ENCODE results near the gene THSD4. TPM values are rescaled to one million over a fixed set of nuclear protein-coding genes. Genes with fewer than 3 reads are reported as not detected.
A peak's percentile ranks its signal among the peaks of the same experiment; 100 is the strongest.

Gene THSD4
- total and polyA plus RNA-seq, 2 of the 4 experiments (the other 2 are of a cell fraction), result 25.5 to 31.1 TPM

GRCh38 chr15:71489570-71489969 is 374.3 kb downstream of the THSD4 start:
- intact Hi-C loops (cut with micrococcal nuclease) (no loop called here), dilution Hi-C loops (cut with HindIII; ENCODE audit: low sequenced_read_pairs, unreplicated experiment) (no loop called here), in situ Hi-C loops (cut with MboI; ENCODE audit: low sequenced_read_pairs) (no loop called here)
- POLR2A ChIA-PET (ENCODE audit: unreplicated experiment), result no interaction called here
- WGBS, 2 experiments (ENCODE audit: extremely low coverage in 2 of 2, insufficient read length in 1 of 2), result no CpG with 5 or more reads among the region's 3 CpGs
- Histone ChIP-seq H3K18ac (ENCODE audit: low read depth, low read length) (no peak overlapping the region), H3K9ac (ENCODE audit: low read depth, low read length) (no peak overlapping the region), H3K4me1 (ENCODE audit: control insufficient read depth, insufficient read depth, low read length) (no peaks in the 10 kb centered on the region), H3K27me3 (ENCODE audit: control insufficient read depth, insufficient read depth, low read length) (no peaks in the 10 kb centered on the region), H3K4me3 (ENCODE audit: insufficient read depth, low read depth, low read length) (no peak overlapping the region), H2BK20ac (ENCODE audit: low read depth, low read length) (no peak overlapping the region), H3K56ac (ENCODE audit: extremely low read depth, insufficient read depth, low read length) (no peak overlapping the region), H3K9me3 (ENCODE audit: control insufficient read depth, insufficient read depth, low read length) (no peaks in the 10 kb centered on the region), H4K20me1 (ENCODE audit: insufficient read depth, low read length) (peaks cover 3% of the 10 kb centered on the region; the same call in 1 of the 2 replicates), H2AFZ (replicated peaks; ENCODE audit: low read length, poor library complexity) (no peak overlapping the region), H2BK15ac (ENCODE audit: low read depth, low read length) (no peak overlapping the region), H3K36me3 (ENCODE audit: control insufficient read depth, insufficient read depth, low read length) (no peaks in the 10 kb centered on the region; the same call in 1 of the 2 replicates), H2AK5ac (ENCODE audit: low read depth, low read length) (no peak overlapping the region), H3K27ac (ENCODE audit: insufficient read depth, low read length) (no peak overlapping the region), H3K4ac (ENCODE audit: low read depth, low read length) (no peak overlapping the region), H3K79me1 (ENCODE audit: low read depth in 1 of 2, low read length in 2 of 2) (no peaks in the 10 kb centered on the region), H4K91ac (ENCODE audit: insufficient read depth, low read depth, low read length) (no peak overlapping the region), H3K4me2 (ENCODE audit: low read depth, low read length) (no peak overlapping the region), H2BK120ac (ENCODE audit: low read depth, low read length) (no peak overlapping the region), H2BK5ac (ENCODE audit: low read depth, low read length, poor library complexity, severe bottlenecking) (no peak overlapping the region), H3K14ac (replicated peaks; ENCODE audit: low read depth, low read length) (no peak overlapping the region), H3K9me1 (ENCODE audit: insufficient read depth, low read length) (peaks cover 2% of the 10 kb centered on the region; the same call in 1 of the 2 replicates), H4K8ac (ENCODE audit: low read depth in 2 of 2, low read length in 2 of 2) (no peak overlapping the region), H3K23ac (ENCODE audit: low read depth, low read length) (no peak overlapping the region), H4K5ac (ENCODE audit: low read depth, low read length) (no peak overlapping the region), H2AK9ac (replicated peaks; ENCODE audit: low read depth, low read length, poor library complexity) (no peak overlapping the region)
- no peak for ATAC-seq (ENCODE audit: low read depth)
- CTCF ChIA-PET, result no interaction called here
- BruUV-seq (replicated peaks), result no TSS peak
- no peak for DNase-seq
- peak; percentile 61 for TF ChIP-seq MAFK (IDR thresholded peaks at IDR 0.05; ENCODE audit: low read depth, low read length)
- no peak for TF ChIP-seq CHD1 (IDR thresholded peaks at IDR 0.05; ENCODE audit: low read depth, low read length)
- TF ChIP-seq BHLHE40 (IDR thresholded peaks at IDR 0.05; ENCODE audit: low read depth, low read length), result no peak
- no peak for TF ChIP-seq CTCF (conservative IDR thresholded peaks at IDR 0.05; ENCODE audit: low read depth, low read length)

Measured in IMR-90 (cell line).